ENCODE measurements around the gene EEPD1.

The EEPD1 gene

GRCh38 chr7:36188266-36188665 is 35.2 kb downstream of the EEPD1 start:
- H3K4me1 ChIP-seq (ENCODE audit: control insufficient read depth, insufficient read depth, low read length): no peaks in the 10 kb centered on the region
- POLR2A ChIA-PET: no interaction called here
- H3K36me3 ChIP-seq (ENCODE audit: control insufficient read depth in 2 of 2, insufficient read depth in 1 of 2, low read length in 2 of 2): no peaks in the 10 kb centered on the region
- H3K4me3 ChIP-seq (ENCODE audit: low read depth, low read length): no peak overlapping the region
- no peak overlapping the region for H3K27ac ChIP-seq (ENCODE audit: extremely low read depth, low read depth, low read length)
- H3K9me3 ChIP-seq (ENCODE audit: control insufficient read depth, insufficient read depth, low read depth, low read length): no peaks in the 10 kb centered on the region
- no peak for TF ChIP-seq KLF17 (tag by site-specific recombination; IDR thresholded peaks at IDR 0.05)
- TF ChIP-seq ZNF37A (tag by site-specific recombination; IDR thresholded peaks at IDR 0.05): no peak
- TF ChIP-seq ZEB2 (tag by site-specific recombination; IDR thresholded peaks at IDR 0.05): no peak
- no peak for TF ChIP-seq ZSCAN23 (tag by site-specific recombination; IDR thresholded peaks at IDR 0.05)
- TF ChIP-seq ZBTB20 (tag by site-specific recombination; IDR thresholded peaks at IDR 0.05): no peak
- TF ChIP-seq ZNF292 (tag by site-specific recombination; IDR thresholded peaks at IDR 0.05; ENCODE audit: borderline replicate concordance, low read depth): no peak
- TF ChIP-seq ZFHX2 (tag by site-specific recombination; conservative IDR thresholded peaks at IDR 0.05): no peak
- CTCF ChIA-PET: no interaction called here

GRCh38 chr7:36188906-36189305 is 35.9 kb downstream of the EEPD1 start:
- Histone ChIP-seq H3K27ac (ENCODE audit: extremely low read depth, low read depth, low read length) (no peak overlapping the region), H3K4me1 (ENCODE audit: control insufficient read depth, insufficient read depth, low read length) (no peaks in the 10 kb centered on the region), H3K36me3 (ENCODE audit: control insufficient read depth in 2 of 2, insufficient read depth in 1 of 2, low read length in 2 of 2) (no peaks in the 10 kb centered on the region), H3K4me3 (ENCODE audit: low read depth, low read length) (no peak overlapping the region), H3K9me3 (ENCODE audit: control insufficient read depth, insufficient read depth, low read depth, low read length) (no peaks in the 10 kb centered on the region)
- ChIA-PET POLR2A (no interaction called here), CTCF (interaction anchor here (0.7 kb wide), 1 partner anchor 595 kb away, joined by 3 read pairs; no protein-coding TSS in a partner anchor)
- TF ChIP-seq ZNF660 (tag by site-specific recombination; IDR thresholded peaks at IDR 0.05): no peak
- no peak for TF ChIP-seq BCL11B (tag by site-specific recombination; IDR thresholded peaks at IDR 0.05; ENCODE audit: low read depth)
- TF ChIP-seq ZSCAN4 (tag by site-specific recombination; IDR thresholded peaks at IDR 0.05): no peak
- no peak for TF ChIP-seq ZNF184 (tag by site-specific recombination; IDR thresholded peaks at IDR 0.05)
- no peak for TF ChIP-seq SCRT1 (tag by site-specific recombination; IDR thresholded peaks at IDR 0.05; ENCODE audit: borderline replicate concordance)
- TF ChIP-seq ZNF747 (tag by site-specific recombination; IDR thresholded peaks at IDR 0.05): no peak

GRCh38 chr7:36190447-36191291 is 37.6 kb downstream of the EEPD1 start:
- Histone ChIP-seq H3K4me3 (ENCODE audit: low read depth, low read length) (no peak overlapping the region), H3K9me3 (ENCODE audit: control insufficient read depth, insufficient read depth, low read depth, low read length) (no peaks in the 10 kb centered on the region), H3K27ac (ENCODE audit: extremely low read depth, low read depth, low read length) (no peak overlapping the region), H3K4me1 (ENCODE audit: control insufficient read depth, insufficient read depth, low read length) (no peaks in the 10 kb centered on the region), H3K36me3 (ENCODE audit: control insufficient read depth in 2 of 2, insufficient read depth in 1 of 2, low read length in 2 of 2) (no peaks in the 10 kb centered on the region)
- CTCF ChIA-PET: interaction anchor here (1.5 kb wide), 1 partner anchor 101 kb away, joined by 5 read pairs; no protein-coding TSS in a partner anchor
- POLR2A ChIA-PET: no interaction called here
- no peak for TF ChIP-seq ZNF2 (tag by site-specific recombination; IDR thresholded peaks at IDR 0.05)
- TF ChIP-seq HIC1 (tag by site-specific recombination; IDR thresholded peaks at IDR 0.05): no peak
- no peak for TF ChIP-seq PBX3 (CRISPR knock-in tag; IDR thresholded peaks at IDR 0.05)
- TF ChIP-seq ZNF148 (tag by site-specific recombination; IDR thresholded peaks at IDR 0.05; ENCODE audit: borderline replicate concordance): no peak
